ENCODE results near the gene TAF4.

GRCh38 chr20:62047666-62048345 is 17.9 kb downstream of the TAF4 start:
- TF ChIP-seq CTCF (IDR thresholded peaks at IDR 0.05) (no peak), POLR2A (IDR thresholded peaks at IDR 0.05) (no peak)
